ENCODE measurements around the gene RALY.

RALY gene

GRCh38 chr20:34096699-34097444 lies 103.2 kb downstream of the RALY start:
- Histone ChIP-seq H3K79me2 (ENCODE audit: control insufficient read depth, low read length) (peaks cover 41% of the 10 kb centered on the region), H3K4me2 (ENCODE audit: low read length) (no peak overlapping the region), H3K27ac (ENCODE audit: low read depth, low read length) (no peak overlapping the region), H4K20me1 (ENCODE audit: control insufficient read depth, insufficient read depth, low read depth, low read length) (peaks cover under 1% of the 10 kb centered on the region; the same call in 1 of the 2 replicates), H3K4me1 (ENCODE audit: control insufficient read depth, low read length) (no peaks in the 10 kb centered on the region), H3K27me3 (ENCODE audit: control insufficient read depth, low read length) (no peaks in the 10 kb centered on the region), H3K4me3 (ENCODE audit: low read length) (no peak overlapping the region), H3K9me2 (replicated peaks; ENCODE audit: control insufficient read depth, low read length) (no peaks in the 10 kb centered on the region), H3F3A (ENCODE audit: control insufficient read depth, insufficient read depth) (peaks cover 14% of the 10 kb centered on the region), H3K9me3 (ENCODE audit: control insufficient read depth, insufficient read depth, low read length) (no peaks in the 10 kb centered on the region), H3K36me3 (ENCODE audit: control insufficient read depth, low read length) (peaks cover 100% of the 10 kb centered on the region)
- TF ChIP-seq EZH2phosphoT487 (IDR thresholded peaks at IDR 0.05; ENCODE audit: borderline replicate concordance, low read length): no peak
- no peak for TF ChIP-seq CTCF (IDR thresholded peaks at IDR 0.05; ENCODE audit: low read depth, low read length, poor library complexity, severe bottlenecking)

GRCh38 chr20:34098570-34098969 lies 104.9 kb downstream of the RALY start:
- peaks cover 100% of the 10 kb centered on the region for H3K36me3 ChIP-seq (ENCODE audit: control insufficient read depth, low read length)
- peaks cover 13% of the 10 kb centered on the region for H3F3A ChIP-seq (ENCODE audit: control insufficient read depth, insufficient read depth)
- H3K4me2 ChIP-seq (ENCODE audit: low read length): no peak overlapping the region
- H3K9me3 ChIP-seq (ENCODE audit: control insufficient read depth, insufficient read depth, low read length): no peaks in the 10 kb centered on the region
- peaks cover 3% of the 10 kb centered on the region; the same call in 1 of the 2 replicates for H4K20me1 ChIP-seq (ENCODE audit: control insufficient read depth, insufficient read depth, low read depth, low read length)
- H3K4me3 ChIP-seq (ENCODE audit: low read length): no peak overlapping the region
- H3K4me1 ChIP-seq (ENCODE audit: control insufficient read depth, low read length): no peaks in the 10 kb centered on the region
- H3K79me2 ChIP-seq (ENCODE audit: control insufficient read depth, low read length): peaks cover 49% of the 10 kb centered on the region
- TF ChIP-seq EZH2phosphoT487 (IDR thresholded peaks at IDR 0.05; ENCODE audit: borderline replicate concordance, low read length): no peak
- no peak for TF ChIP-seq CTCF (IDR thresholded peaks at IDR 0.05; ENCODE audit: low read depth, low read length, poor library complexity, severe bottlenecking)
- no peaks in the 10 kb centered on the region for H3K27me3 ChIP-seq (ENCODE audit: control insufficient read depth, low read length)
- H3K9me2 ChIP-seq (replicated peaks; ENCODE audit: control insufficient read depth, low read length): no peaks in the 10 kb centered on the region
- H3K27ac ChIP-seq (ENCODE audit: low read depth, low read length): no peak overlapping the region

GRCh38 chr20:34099675-34100074 lies 106.0 kb downstream of the RALY start:
- Histone ChIP-seq H3K9me3 (ENCODE audit: control insufficient read depth, insufficient read depth, low read length) (no peaks in the 10 kb centered on the region), H3F3A (ENCODE audit: control insufficient read depth, insufficient read depth) (peaks cover 11% of the 10 kb centered on the region), H4K20me1 (ENCODE audit: control insufficient read depth, insufficient read depth, low read depth, low read length) (peaks cover 9% of the 10 kb centered on the region; the same call in 1 of the 2 replicates), H3K9me2 (replicated peaks; ENCODE audit: control insufficient read depth, low read length) (no peaks in the 10 kb centered on the region), H3K36me3 (ENCODE audit: control insufficient read depth, low read length) (peaks cover 100% of the 10 kb centered on the region), H3K79me2 (ENCODE audit: control insufficient read depth, low read length) (peaks cover 60% of the 10 kb centered on the region), H3K27me3 (ENCODE audit: control insufficient read depth, low read length) (no peaks in the 10 kb centered on the region), H3K4me2 (ENCODE audit: low read length) (no peak overlapping the region), H3K4me1 (ENCODE audit: control insufficient read depth, low read length) (no peaks in the 10 kb centered on the region), H3K27ac (ENCODE audit: low read depth, low read length) (no peak overlapping the region), H3K4me3 (ENCODE audit: low read length) (no peak overlapping the region)
- TF ChIP-seq EZH2phosphoT487 (IDR thresholded peaks at IDR 0.05; ENCODE audit: borderline replicate concordance, low read length): no peak
- no peak for TF ChIP-seq CTCF (IDR thresholded peaks at IDR 0.05; ENCODE audit: low read depth, low read length, poor library complexity, severe bottlenecking)

Data from DOHH2 (cell line).